Lower leg skin (tissue), 4 donors: Measurements from ENCODE around the gene SLC25A12. TPM values are rescaled to one million over a fixed set of nuclear protein-coding genes. Genes with fewer than 3 reads are reported as not detected.

Source experiments
- DNase-seq, 2 donors: peaks; one replicate each; pipeline ENCODE4 v3.0.0-alpha.2; 2019; ENCODE audit warnings: low spot score in 2 of 2
- H3K4me3 ChIP-seq: fragments of 200-600 bp; sonication (generic); 2 replicates; pipeline ENCODE4 v1.5.1; 2017; ENCODE audit warnings: mild to moderate bottlenecking, low read depth; ENCODE audit not compliant: poor library complexity, severe bottlenecking
- POLR2A ChIP-seq, 2 donors: fragments of 450-650 bp; IDR thresholded peaks; one replicate each; pipeline ENCODE4 v1.6.1; 2016 to 2017; ENCODE audit warnings: antibody characterized with exemption in 2 of 2, mild to moderate bottlenecking in 1 of 2, moderate library complexity in 1 of 2
- WGBS, 2 donors: methylation state at CpG; one replicate each; pipeline ENCODE4 v1.1.5; 2018; 5-methylcytosine and 5-hydroxymethylcytosine counted together
- intact Hi-C: fragments of 100-400 bp; cut with DNase I; formaldehyde crosslinking; loops from one replicate; pipeline ENCODE4 v1.15.0; 2023; ENCODE audit warnings: low total_unique reads
- total RNA-seq, 4 donors: library from RNA; depleted of rRNA; stranded (reverse); fragments of >200 nt; gene quantifications; one replicate each; pipeline ENCODE4 v1.1.0, GENCODE V29; 2016
- TF ChIP-seq, protein P1 (sequence below), 3 donors: fragments of 450-650 bp; IDR thresholded peaks; one replicate each; pipeline ENCODE4 v1.5.1; 2016; ENCODE audit warnings: antibody characterized with exemption in 3 of 3, mild to moderate bottlenecking in 3 of 3, moderate library complexity in 2 of 3

SLC25A12 gene
- total RNA-seq, 4 donors from 2014 or later, result 18.1 to 28.1 (median 25.8) TPM

GRCh38 chr2:171924170-171924942 is 30.3 kb upstream of the SLC25A12 start:
- H3K4me3 ChIP-seq, result no peak overlapping the region
- 95% methylated on average over 17 of the region's 17 CpGs for WGBS, 2 donors
- TF ChIP-seq, protein P1, sequence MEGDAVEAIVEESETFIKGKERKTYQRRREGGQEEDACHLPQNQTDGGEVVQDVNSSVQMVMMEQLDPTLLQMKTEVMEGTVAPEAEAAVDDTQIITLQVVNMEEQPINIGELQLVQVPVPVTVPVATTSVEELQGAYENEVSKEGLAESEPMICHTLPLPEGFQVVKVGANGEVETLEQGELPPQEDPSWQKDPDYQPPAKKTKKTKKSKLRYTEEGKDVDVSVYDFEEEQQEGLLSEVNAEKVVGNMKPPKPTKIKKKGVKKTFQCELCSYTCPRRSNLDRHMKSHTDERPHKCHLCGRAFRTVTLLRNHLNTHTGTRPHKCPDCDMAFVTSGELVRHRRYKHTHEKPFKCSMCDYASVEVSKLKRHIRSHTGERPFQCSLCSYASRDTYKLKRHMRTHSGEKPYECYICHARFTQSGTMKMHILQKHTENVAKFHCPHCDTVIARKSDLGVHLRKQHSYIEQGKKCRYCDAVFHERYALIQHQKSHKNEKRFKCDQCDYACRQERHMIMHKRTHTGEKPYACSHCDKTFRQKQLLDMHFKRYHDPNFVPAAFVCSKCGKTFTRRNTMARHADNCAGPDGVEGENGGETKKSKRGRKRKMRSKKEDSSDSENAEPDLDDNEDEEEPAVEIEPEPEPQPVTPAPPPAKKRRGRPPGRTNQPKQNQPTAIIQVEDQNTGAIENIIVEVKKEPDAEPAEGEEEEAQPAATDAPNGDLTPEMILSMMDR (IDR thresholded peaks at IDR 0.05), result no peak
- TF ChIP-seq POLR2A (IDR thresholded peaks at IDR 0.05), result no peak
- DNase-seq, result no peak
- intact Hi-C loops, result no loop called here

DNA sequence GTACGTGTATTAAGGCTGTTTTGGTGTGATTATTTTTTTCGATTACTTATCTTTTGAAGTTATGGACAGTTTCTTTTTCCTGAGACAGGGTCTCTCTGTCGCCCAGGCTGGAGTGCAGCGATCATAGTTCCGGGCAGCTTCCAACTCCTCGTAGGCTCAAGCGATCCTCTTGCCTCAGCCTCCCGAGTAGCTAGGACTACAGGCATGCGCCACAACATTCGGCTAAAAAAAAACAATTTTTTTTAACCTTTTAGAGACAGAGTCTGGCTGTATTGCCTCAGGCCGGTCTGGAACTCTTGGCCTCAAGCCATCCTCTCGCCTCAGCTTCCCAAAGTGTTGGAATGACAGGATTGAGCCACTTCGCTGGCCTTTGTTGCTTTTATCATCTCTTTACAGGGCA is 29.2 kb upstream of the SLC25A12 start:
- 13 to 17% methylated on average over 13 of the region's 13 CpGs for WGBS, 2 donors
- no peak for DNase-seq
- intact Hi-C loops, result no loop called here
- TF ChIP-seq, protein P1 (IDR thresholded peaks at IDR 0.05), result no peak
- TF ChIP-seq POLR2A (IDR thresholded peaks at IDR 0.05), result no peak
- H3K4me3 ChIP-seq, result peak overlapping the region; percentile 74

DNA sequence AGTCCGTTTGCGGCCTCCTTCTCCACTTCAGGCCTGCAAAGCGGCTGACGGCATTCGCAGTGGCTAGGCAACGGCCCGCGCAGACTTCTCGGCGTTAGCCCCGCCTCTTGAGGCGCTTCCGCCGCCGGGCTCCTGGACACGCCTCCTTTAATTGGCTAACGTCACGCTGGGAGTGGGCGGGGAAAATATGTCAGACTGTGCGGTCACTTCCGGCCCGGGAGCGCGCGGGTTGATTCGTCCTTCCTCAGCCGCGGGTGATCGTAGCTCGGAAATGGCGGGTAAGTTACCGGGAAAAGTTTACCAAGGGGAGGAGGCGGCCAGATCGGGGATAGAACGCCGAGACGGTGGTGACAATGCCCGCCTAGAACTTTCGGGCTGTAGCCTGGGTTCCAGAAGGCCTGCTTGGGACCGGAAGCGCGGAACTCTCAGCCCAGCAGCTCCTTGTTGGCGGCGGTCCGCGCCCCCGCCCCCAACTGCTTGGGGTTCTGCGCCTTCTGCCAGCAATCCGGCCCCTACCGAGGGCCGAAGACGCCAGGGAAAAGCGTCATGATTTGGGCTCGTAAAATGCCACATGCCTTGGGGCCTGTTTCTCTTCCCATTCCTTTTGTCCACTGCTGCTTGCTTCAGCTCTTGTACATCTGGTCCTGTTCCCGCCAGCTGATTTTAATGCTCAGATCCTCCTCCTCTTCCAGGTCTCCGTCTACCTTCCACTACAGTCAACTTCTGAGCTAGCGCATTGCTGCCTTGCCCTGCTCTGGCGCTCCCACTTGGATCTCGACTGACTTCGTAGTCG is 28.4 kb upstream of the SLC25A12 start, which contains the start of gene HAT1:
Gene HAT1 (plus strand): TSS at position 232 of the 793 bp plus-strand sequence. CDS start 40 bp downstream, at position 272.
- peak within 1 kb of the TSS; percentile 74 for H3K4me3 ChIP-seq
- TF ChIP-seq, protein P1 (IDR thresholded peaks at IDR 0.05), result no peak
- TF ChIP-seq POLR2A (IDR thresholded peaks at IDR 0.05), result no peak
- intact Hi-C loops, result no loop called here
- DNase-seq, result peak; percentile 97 to 100
- WGBS, 2 donors, result 0% methylated on average over 51 to 59 of the region's 61 CpGs

DNA sequence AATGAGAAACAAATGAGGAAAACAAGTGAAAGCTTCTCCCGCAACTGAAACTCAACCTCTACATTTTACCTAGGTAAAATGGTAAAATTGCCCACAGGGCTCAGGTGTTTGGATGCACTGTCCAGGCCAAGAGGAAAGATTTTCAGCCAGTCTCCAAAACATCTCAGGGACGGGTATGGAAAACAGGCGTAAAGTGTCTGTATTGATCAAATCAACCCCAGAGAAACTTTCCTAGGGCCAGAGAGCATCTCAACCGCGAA is 27.9 kb upstream of the SLC25A12 start:
- no peak overlapping the region for H3K4me3 ChIP-seq
- TF ChIP-seq, protein P1 (IDR thresholded peaks at IDR 0.05), result no peak
- no peak for TF ChIP-seq POLR2A (IDR thresholded peaks at IDR 0.05)
- no peak for DNase-seq
- 6 to 8% methylated on average over 5 of the region's 5 CpGs for WGBS, 2 donors
- intact Hi-C loops, result no loop called here

DNA sequence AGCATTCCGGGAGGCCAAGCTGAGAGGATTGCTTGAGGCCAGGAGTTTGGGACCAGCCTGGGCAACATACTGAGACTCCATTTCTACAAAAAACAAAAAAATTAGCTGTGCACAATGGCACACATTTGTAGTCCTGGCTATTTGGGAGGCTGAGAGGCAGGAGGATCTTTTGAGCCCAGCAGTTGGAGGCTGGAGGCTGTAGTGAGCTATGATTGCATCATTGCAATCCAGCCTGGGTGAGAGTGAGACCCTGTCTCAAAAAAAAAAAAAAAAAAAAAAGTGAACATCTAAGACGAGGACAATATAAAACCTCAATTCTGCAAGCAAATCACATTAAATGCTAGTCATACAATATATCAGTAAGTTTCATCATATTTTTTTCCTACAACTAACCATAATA is 25.4 kb upstream of the SLC25A12 start:
- DNase-seq, result no peak
- WGBS, 2 donors, result 88% methylated on average over 2 of the region's 2 CpGs
- intact Hi-C loops, result no loop called here
- no peak overlapping the region for H3K4me3 ChIP-seq
- TF ChIP-seq POLR2A (IDR thresholded peaks at IDR 0.05), result no peak
- TF ChIP-seq, protein P1 (IDR thresholded peaks at IDR 0.05), result no peak
